Suprapubic skin (tissue), 3 donors: ENCODE results near the gene DDX31.

ENCODE experiments used
- EP300 ChIP-seq: sonication (generic); formaldehyde crosslinking; IDR thresholded peaks from one replicate; pipeline ENCODE4 v1.6.1; 2017; ENCODE audit warnings: antibody characterized with exemption
- POLR2A ChIP-seq, 2 donors: fragments of 450-650 bp; IDR thresholded peaks; one replicate each; pipeline ENCODE4 v1.6.1; 2017; ENCODE audit warnings: antibody characterized with exemption in 2 of 2, mild to moderate bottlenecking in 2 of 2, moderate library complexity in 2 of 2
- TF ChIP-seq, protein P1 (sequence below), 2 donors: fragments of 200-600 bp in 1 of 2; fragments of 450-650 bp in 1 of 2; sonication (generic) in 1 of 2; IDR thresholded peaks; one replicate each; pipeline ENCODE4 v1.5.1; 2016 to 2019; ENCODE audit warnings: antibody characterized with exemption in 2 of 2, mild to moderate bottlenecking in 1 of 2, moderate library complexity in 1 of 2

GRCh38 chr9:132556714-132557113, 113.1 kb downstream of the DDX31 start:
- TF ChIP-seq, protein P1, sequence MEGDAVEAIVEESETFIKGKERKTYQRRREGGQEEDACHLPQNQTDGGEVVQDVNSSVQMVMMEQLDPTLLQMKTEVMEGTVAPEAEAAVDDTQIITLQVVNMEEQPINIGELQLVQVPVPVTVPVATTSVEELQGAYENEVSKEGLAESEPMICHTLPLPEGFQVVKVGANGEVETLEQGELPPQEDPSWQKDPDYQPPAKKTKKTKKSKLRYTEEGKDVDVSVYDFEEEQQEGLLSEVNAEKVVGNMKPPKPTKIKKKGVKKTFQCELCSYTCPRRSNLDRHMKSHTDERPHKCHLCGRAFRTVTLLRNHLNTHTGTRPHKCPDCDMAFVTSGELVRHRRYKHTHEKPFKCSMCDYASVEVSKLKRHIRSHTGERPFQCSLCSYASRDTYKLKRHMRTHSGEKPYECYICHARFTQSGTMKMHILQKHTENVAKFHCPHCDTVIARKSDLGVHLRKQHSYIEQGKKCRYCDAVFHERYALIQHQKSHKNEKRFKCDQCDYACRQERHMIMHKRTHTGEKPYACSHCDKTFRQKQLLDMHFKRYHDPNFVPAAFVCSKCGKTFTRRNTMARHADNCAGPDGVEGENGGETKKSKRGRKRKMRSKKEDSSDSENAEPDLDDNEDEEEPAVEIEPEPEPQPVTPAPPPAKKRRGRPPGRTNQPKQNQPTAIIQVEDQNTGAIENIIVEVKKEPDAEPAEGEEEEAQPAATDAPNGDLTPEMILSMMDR (IDR thresholded peaks at IDR 0.05) = no peak
- no peak for TF ChIP-seq EP300
- TF ChIP-seq POLR2A (IDR thresholded peaks at IDR 0.05) = no peak
